Measurements from ENCODE around the gene MAPK1. TPM values are rescaled to one million over a fixed set of nuclear protein-coding genes. Genes with fewer than 3 reads are reported as not detected.
"Not testable (repeated sequence)": the region's sequence is repeated elsewhere in the genome, so short reads cannot be mapped to it uniquely, and the experiment has no call there.

MAPK1 gene
- total RNA-seq, 1 donor from 2014 or later: 38.6 TPM

DNA sequence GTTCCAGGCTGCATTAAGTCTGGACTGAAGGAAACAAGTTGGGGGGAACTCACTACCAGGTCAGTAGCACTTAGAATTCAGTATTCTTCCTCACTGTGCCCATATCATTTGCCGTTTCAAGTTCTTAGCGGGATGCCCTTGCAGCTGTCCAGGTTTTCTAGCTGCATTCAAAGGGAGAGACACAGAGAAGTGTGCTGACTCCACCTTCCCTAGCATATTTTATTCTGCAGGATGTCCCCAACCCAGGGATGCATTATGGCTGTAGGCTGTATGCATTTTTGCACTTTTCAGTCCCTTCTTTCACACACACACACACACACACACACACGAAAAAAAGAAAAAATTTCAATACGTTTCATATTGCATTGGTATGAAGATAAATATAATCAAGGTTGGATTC lies 35.8 kb upstream of the MAPK1 start:
- Histone ChIP-seq H3K36me3 (ENCODE audit: control insufficient read depth in 3 of 3, insufficient read depth in 3 of 3, low read length in 3 of 3) (no peaks in the 10 kb centered on the region), H3K27me3 (ENCODE audit: control insufficient read depth in 3 of 3, insufficient read depth in 3 of 3, low read length in 3 of 3) (no peaks in the 10 kb centered on the region), H3K27ac (ENCODE audit: low read depth, low read length) (no peak overlapping the region), H3K9me3 (ENCODE audit: control insufficient read depth in 3 of 3, low read length in 3 of 3) (no peaks in the 10 kb centered on the region), H3K4me3 (ENCODE audit: low read length in 3 of 3) (no peak overlapping the region), H3K4me1 (ENCODE audit: control insufficient read depth in 3 of 3, insufficient read depth in 3 of 3, low read length in 3 of 3) (no peaks in the 10 kb centered on the region), H3K9ac (ENCODE audit: low read depth in 1 of 3, low read length in 3 of 3) (no peak overlapping the region)

DNA sequence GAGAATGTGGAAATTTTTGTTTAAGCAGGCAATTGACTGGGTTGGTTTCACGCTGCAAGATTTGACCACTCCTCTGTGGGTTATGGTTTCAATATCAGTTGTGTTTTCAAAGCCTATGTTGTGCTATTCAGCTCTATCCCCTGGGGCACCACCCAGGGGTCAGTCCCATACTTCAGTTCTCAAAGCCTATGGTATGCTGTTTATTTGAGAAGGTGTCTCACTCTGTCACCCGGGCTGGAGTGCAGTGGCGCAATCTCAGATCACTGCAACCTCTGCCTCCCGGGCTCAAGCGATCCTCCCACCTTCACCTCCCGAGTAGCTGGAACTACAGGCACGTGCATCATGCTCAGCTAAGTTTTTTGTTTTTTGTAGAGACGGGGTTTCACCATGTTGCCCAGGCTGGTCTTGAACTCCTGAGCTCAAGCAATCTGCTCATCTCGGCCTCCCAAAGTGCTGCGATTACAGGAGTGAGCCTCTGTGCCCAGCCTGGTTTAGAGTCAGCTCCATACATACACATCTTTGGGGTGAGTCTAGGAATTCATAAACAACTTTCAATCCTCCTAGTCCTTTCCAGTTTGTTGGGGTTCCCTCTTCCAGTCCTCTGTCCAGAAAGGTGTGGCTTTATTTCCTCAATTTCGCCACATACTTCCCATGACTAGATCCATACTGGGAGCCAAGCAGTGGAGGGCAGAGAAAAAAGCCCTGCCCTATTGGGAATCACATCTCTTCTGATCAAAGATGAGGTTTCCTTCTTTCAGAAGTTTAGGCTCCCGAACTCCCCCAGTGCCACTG lies 35.0 kb upstream of the MAPK1 start:
- no peaks in the 10 kb centered on the region for H3K4me1 ChIP-seq (ENCODE audit: control insufficient read depth in 3 of 3, insufficient read depth in 3 of 3, low read length in 3 of 3)
- no peak overlapping the region for H3K9ac ChIP-seq (ENCODE audit: low read depth in 1 of 3, low read length in 3 of 3)
- no peak overlapping the region for H3K27ac ChIP-seq (ENCODE audit: low read depth, low read length)

GRCh38 chr22:21898354-21898896 lies 31.0 kb upstream of the MAPK1 start:
- H3K27ac ChIP-seq (ENCODE audit: low read depth, low read length): no peak overlapping the region
- H3K9ac ChIP-seq (ENCODE audit: low read depth in 1 of 3, low read length in 3 of 3): no peak overlapping the region
- no peaks in the 10 kb centered on the region for H3K9me3 ChIP-seq (ENCODE audit: control insufficient read depth in 3 of 3, low read length in 3 of 3)
- no peaks in the 10 kb centered on the region for H3K4me1 ChIP-seq (ENCODE audit: control insufficient read depth in 3 of 3, insufficient read depth in 3 of 3, low read length in 3 of 3)
- H3K27me3 ChIP-seq (ENCODE audit: control insufficient read depth in 3 of 3, insufficient read depth in 3 of 3, low read length in 3 of 3): no peaks in the 10 kb centered on the region
- H3K36me3 ChIP-seq (ENCODE audit: control insufficient read depth in 3 of 3, insufficient read depth in 3 of 3, low read length in 3 of 3): no peaks in the 10 kb centered on the region
- H3K4me3 ChIP-seq (ENCODE audit: low read length in 3 of 3): no peak overlapping the region

More for the DNA sequence above, 35.0 kb upstream of the MAPK1 start:
- Histone ChIP-seq H3K4me3 (ENCODE audit: low read length in 3 of 3) (no peak overlapping the region), H3K36me3 (ENCODE audit: control insufficient read depth in 3 of 3, insufficient read depth in 3 of 3, low read length in 3 of 3) (no peaks in the 10 kb centered on the region), H3K9me3 (ENCODE audit: control insufficient read depth in 3 of 3, low read length in 3 of 3) (no peaks in the 10 kb centered on the region), H3K27me3 (ENCODE audit: control insufficient read depth in 3 of 3, insufficient read depth in 3 of 3, low read length in 3 of 3) (no peaks in the 10 kb centered on the region)

DNA sequence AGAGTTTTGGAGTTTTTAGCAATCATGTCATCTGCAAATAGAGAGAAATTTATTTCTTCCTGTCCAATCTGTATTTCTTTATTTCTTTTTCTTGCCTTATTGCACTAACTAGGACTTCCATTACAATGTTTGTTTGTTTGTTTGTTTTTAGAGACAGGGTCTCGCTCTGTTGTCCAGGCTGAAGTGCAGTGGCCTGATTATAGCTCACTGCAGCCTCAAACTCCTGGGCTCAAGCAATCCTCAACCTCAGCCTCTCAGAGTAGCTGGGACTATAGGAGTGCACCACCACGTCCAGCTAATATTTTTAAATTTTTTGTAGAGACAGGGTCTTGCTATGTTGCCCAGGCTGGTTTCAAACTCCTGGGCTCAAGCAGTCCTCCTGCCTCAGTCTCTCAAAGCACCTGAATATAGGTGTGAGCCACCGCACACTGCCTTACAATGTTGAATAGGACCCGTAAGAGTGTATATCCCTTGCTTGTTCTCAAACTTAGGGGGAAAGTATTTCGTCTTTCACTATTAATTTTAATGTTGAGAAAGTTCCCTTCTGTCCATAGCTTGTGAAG lies 29.6 kb upstream of the MAPK1 start:
- Histone ChIP-seq H3K36me3 (ENCODE audit: control insufficient read depth in 3 of 3, insufficient read depth in 3 of 3, low read length in 3 of 3) (no peaks in the 10 kb centered on the region), H3K4me1 (ENCODE audit: control insufficient read depth in 3 of 3, insufficient read depth in 3 of 3, low read length in 3 of 3) (no peaks in the 10 kb centered on the region), H3K9ac (ENCODE audit: low read depth in 1 of 3, low read length in 3 of 3) (no peak overlapping the region), H3K27me3 (ENCODE audit: control insufficient read depth in 3 of 3, insufficient read depth in 3 of 3, low read length in 3 of 3) (no peaks in the 10 kb centered on the region), H3K27ac (ENCODE audit: low read depth, low read length) (no peak overlapping the region), H3K4me3 (ENCODE audit: low read length in 3 of 3) (no peak overlapping the region), H3K9me3 (ENCODE audit: control insufficient read depth in 3 of 3, low read length in 3 of 3) (no peaks in the 10 kb centered on the region)

DNA sequence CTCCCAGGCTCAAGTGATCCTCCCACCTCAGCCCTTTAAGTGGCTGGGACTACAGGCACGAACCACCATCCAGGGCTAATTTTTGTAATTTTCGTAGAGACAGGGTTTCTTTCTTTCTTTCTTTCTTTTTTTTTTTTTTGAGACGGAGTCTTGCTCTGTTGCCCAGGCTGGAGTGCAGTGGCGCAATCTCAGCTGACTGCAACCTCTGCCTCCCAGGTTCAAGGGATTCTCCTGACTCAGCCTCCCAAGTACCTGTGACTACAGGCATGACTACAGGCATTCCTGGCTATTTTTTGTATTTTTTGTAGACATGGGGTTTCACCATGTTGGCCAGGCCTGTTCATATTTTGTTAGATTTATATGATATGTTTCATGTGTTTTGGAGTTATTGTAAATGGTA lies 28.8 kb upstream of the MAPK1 start:
- not testable (repeated sequence) for H3K4me3 ChIP-seq (ENCODE audit: low read length in 3 of 3); H3K27ac ChIP-seq (ENCODE audit: low read depth, low read length); H3K4me1 ChIP-seq (ENCODE audit: control insufficient read depth in 3 of 3, insufficient read depth in 3 of 3, low read length in 3 of 3); H3K9ac ChIP-seq (ENCODE audit: low read depth in 1 of 3, low read length in 3 of 3); H3K9me3 ChIP-seq (ENCODE audit: control insufficient read depth in 3 of 3, low read length in 3 of 3); H3K36me3 ChIP-seq (ENCODE audit: control insufficient read depth in 3 of 3, insufficient read depth in 3 of 3, low read length in 3 of 3); H3K27me3 ChIP-seq (ENCODE audit: control insufficient read depth in 3 of 3, insufficient read depth in 3 of 3, low read length in 3 of 3)

- Histone ChIP-seq H3K27me3 (ENCODE audit: control insufficient read depth in 3 of 3, insufficient read depth in 3 of 3, low read length in 3 of 3) (no peaks in the 10 kb centered on the region), H3K4me1 (ENCODE audit: control insufficient read depth in 3 of 3, insufficient read depth in 3 of 3, low read length in 3 of 3) (peaks cover 0 to 1% (median 0%) of the 10 kb centered on the region in 3 donors), H3K4me3 (ENCODE audit: low read length in 3 of 3) (no peak overlapping the region), H3K36me3 (ENCODE audit: control insufficient read depth in 3 of 3, insufficient read depth in 3 of 3, low read length in 3 of 3) (no peaks in the 10 kb centered on the region), H3K9me3 (ENCODE audit: control insufficient read depth in 3 of 3, low read length in 3 of 3) (no peaks in the 10 kb centered on the region), H3K27ac (ENCODE audit: low read depth, low read length) (no peak overlapping the region), H3K9ac (ENCODE audit: low read depth in 1 of 3, low read length in 3 of 3) (no peak overlapping the region)
These were observed 27.4 kb upstream of the MAPK1 start for GRCh38 chr22:21894799-21895198.

DNA sequence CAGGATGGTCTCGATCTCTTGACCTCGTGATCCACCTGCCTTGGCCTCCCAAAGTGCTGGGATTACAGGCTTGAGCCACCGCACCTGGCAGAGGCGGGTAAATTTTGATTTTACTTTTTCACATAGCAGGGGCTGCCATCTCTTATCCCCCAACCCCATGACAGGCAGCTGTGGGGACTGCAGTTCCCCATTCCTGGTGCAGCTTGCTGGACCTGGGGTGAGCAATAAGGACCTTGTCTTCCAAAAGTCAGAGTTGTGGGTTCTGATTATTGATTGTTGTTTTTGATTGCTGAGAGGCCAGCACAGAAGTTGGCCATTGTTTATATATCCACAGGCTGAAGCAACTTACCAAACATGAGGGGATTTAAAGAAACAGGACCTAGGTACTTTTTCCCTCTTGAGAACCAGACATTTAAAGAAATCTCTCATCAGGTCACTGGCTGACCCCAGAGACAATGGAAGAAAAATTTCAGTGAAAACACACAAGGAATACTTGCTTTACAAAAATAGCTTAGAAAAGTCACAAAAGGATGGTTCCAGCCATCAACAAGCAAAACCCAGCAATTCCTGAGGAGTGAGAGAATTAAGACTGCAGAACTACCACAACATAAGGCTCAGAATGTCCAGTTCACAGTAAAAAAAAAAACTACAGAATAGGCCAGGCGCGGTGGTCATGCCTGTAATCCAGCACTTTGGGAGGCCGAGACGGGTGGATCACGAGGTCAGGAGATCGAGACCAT lies 22.0 kb upstream of the MAPK1 start:
- no peak overlapping the region for H3K4me3 ChIP-seq (ENCODE audit: low read length in 3 of 3)
- no peak overlapping the region for H3K9ac ChIP-seq (ENCODE audit: low read depth in 1 of 3, low read length in 3 of 3)
- peaks cover 0 to 2% (median 0%) of the 10 kb centered on the region in 3 donors for H3K4me1 ChIP-seq (ENCODE audit: control insufficient read depth in 3 of 3, insufficient read depth in 3 of 3, low read length in 3 of 3)
- no peaks in the 10 kb centered on the region for H3K36me3 ChIP-seq (ENCODE audit: control insufficient read depth in 3 of 3, insufficient read depth in 3 of 3, low read length in 3 of 3)
- no peaks in the 10 kb centered on the region for H3K9me3 ChIP-seq (ENCODE audit: control insufficient read depth in 3 of 3, low read length in 3 of 3)
- no peak overlapping the region for H3K27ac ChIP-seq (ENCODE audit: low read depth, low read length)
- no peaks in the 10 kb centered on the region for H3K27me3 ChIP-seq (ENCODE audit: control insufficient read depth in 3 of 3, insufficient read depth in 3 of 3, low read length in 3 of 3)

GRCh38 chr22:21887841-21888240 lies 20.4 kb upstream of the MAPK1 start:
- H3K4me1 ChIP-seq (ENCODE audit: control insufficient read depth in 3 of 3, insufficient read depth in 3 of 3, low read length in 3 of 3): peaks cover 0 to 2% (median 0%) of the 10 kb centered on the region in 3 donors
- H3K27me3 ChIP-seq (ENCODE audit: control insufficient read depth in 3 of 3, insufficient read depth in 3 of 3, low read length in 3 of 3): no peaks in the 10 kb centered on the region
- H3K36me3 ChIP-seq (ENCODE audit: control insufficient read depth in 3 of 3, insufficient read depth in 3 of 3, low read length in 3 of 3): no peaks in the 10 kb centered on the region
- H3K9me3 ChIP-seq (ENCODE audit: control insufficient read depth in 3 of 3, low read length in 3 of 3): no peaks in the 10 kb centered on the region
- no peak overlapping the region for H3K27ac ChIP-seq (ENCODE audit: low read depth, low read length)
- no peak overlapping the region for H3K4me3 ChIP-seq (ENCODE audit: low read length in 3 of 3)
- no peak overlapping the region for H3K9ac ChIP-seq (ENCODE audit: low read depth in 1 of 3, low read length in 3 of 3)

DNA sequence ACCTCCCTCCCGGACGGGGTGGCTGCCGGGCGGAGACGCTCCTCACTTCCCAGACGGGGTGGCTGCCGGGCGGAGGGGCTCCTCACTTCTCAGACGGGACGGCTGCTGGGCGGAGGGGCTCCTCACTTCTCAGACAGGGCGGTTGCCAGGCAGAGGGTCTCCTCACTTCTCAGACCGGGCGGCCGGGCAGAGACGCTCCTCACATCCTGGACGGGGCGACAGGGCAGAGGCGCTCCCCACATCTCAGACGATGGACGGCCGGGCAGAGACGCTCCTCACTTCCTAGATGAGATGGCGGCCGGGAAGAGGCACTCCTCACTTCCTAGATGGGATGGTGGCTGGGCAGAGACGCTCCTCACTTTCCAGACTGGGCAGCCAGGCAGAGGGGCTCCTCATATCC lies 16.5 kb upstream of the MAPK1 start:
- not testable (repeated sequence) for H3K27me3 ChIP-seq (ENCODE audit: control insufficient read depth in 3 of 3, insufficient read depth in 3 of 3, low read length in 3 of 3); H3K36me3 ChIP-seq (ENCODE audit: control insufficient read depth in 3 of 3, insufficient read depth in 3 of 3, low read length in 3 of 3); H3K4me3 ChIP-seq (ENCODE audit: low read length in 3 of 3); H3K9me3 ChIP-seq (ENCODE audit: control insufficient read depth in 3 of 3, low read length in 3 of 3); H3K9ac ChIP-seq (ENCODE audit: low read depth in 1 of 3, low read length in 3 of 3); H3K27ac ChIP-seq (ENCODE audit: low read depth, low read length); H3K4me1 ChIP-seq (ENCODE audit: control insufficient read depth in 3 of 3, insufficient read depth in 3 of 3, low read length in 3 of 3)

DNA sequence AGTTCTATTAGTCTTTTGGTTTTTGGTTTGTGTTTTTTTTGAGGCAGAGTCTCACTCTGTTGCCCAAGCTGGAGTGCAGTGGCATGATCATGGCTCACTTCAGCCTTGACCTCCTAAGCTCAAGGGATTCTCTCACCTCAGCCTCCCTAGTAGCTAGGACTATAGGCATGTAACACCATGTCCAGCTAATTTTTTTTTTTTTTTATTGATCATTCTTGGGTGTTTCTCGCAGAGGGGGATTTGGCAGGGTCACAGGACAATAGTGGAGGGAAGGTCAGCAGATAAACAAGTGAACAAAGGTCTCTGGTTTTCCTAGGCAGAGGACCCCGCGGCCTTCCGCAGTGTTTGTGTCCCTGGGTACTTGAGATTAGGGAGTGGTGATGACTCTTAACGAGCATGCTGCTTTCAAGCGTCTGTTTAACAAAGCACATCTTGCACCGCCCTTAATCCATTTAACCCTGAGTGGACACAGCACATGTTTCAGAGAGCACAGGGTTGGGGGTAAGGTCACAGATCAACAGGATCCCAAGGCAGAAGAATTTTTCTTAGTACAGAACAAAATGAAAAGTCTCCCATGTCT lies 15.4 kb upstream of the MAPK1 start:
- not testable (repeated sequence) for H3K9me3 ChIP-seq (ENCODE audit: control insufficient read depth in 3 of 3, low read length in 3 of 3); H3K4me1 ChIP-seq (ENCODE audit: control insufficient read depth in 3 of 3, insufficient read depth in 3 of 3, low read length in 3 of 3); H3K4me3 ChIP-seq (ENCODE audit: low read length in 3 of 3); H3K9ac ChIP-seq (ENCODE audit: low read depth in 1 of 3, low read length in 3 of 3); H3K36me3 ChIP-seq (ENCODE audit: control insufficient read depth in 3 of 3, insufficient read depth in 3 of 3, low read length in 3 of 3); H3K27ac ChIP-seq (ENCODE audit: low read depth, low read length); H3K27me3 ChIP-seq (ENCODE audit: control insufficient read depth in 3 of 3, insufficient read depth in 3 of 3, low read length in 3 of 3)
